ENCODE data around the gene HIF1A. TPM values are rescaled to one million over a fixed set of nuclear protein-coding genes. Genes with fewer than 3 reads are reported as not detected.

The HIF1A gene
- total RNA-seq, 1 experiment from 2014 or later: 319 TPM

GRCh38 chr14:61659582-61659981, 35.7 kb upstream of the HIF1A start:
- H3K27me3 ChIP-seq (ENCODE audit: low read length): no peaks in the 10 kb centered on the region
- H3K9me3 ChIP-seq (ENCODE audit: low read length): no peaks in the 10 kb centered on the region
- H2AFZ ChIP-seq (ENCODE audit: low read length): no peak overlapping the region
- TF ChIP-seq EZH2phosphoT487 (IDR thresholded peaks at IDR 0.05; ENCODE audit: borderline replicate concordance, low read length): no peak
- H3K4me2 ChIP-seq (ENCODE audit: low read length): no peak overlapping the region
- ATAC-seq: no peak
- no peaks in the 10 kb centered on the region for H4K20me1 ChIP-seq (ENCODE audit: low read length)
- H3K4me1 ChIP-seq (ENCODE audit: insufficient read depth, low read length): peaks cover 72% of the 10 kb centered on the region
- DNase-seq: peak; percentile 37
- ChIA-PET CTCF (interaction anchor here (0.6 to 0.7 kb wide), 2 partner anchors 102 to 229 kb away, joined by 3 to 7 read pairs; no protein-coding TSS in a partner anchor), POLR2A (ENCODE audit: unreplicated experiment) (interaction anchor here (0.6 kb wide), 1 partner anchor 11 kb away, joined by 5 read pairs; no protein-coding TSS in a partner anchor)
- peak overlapping the region; percentile 89 for H3K27ac ChIP-seq (ENCODE audit: low read length)
- no peaks in the 10 kb centered on the region for H3K9me2 ChIP-seq (replicated peaks; ENCODE audit: low read length)
- no TSS peak for BruUV-seq (replicated peaks)
- no peak overlapping the region for H3K4me3 ChIP-seq (ENCODE audit: low read length)
- H3K9ac ChIP-seq (ENCODE audit: low read length): no peak overlapping the region
- peaks cover 11% of the 10 kb centered on the region for H3F3A ChIP-seq (ENCODE audit: low read length, unreplicated experiment)
- H3K79me2 ChIP-seq (ENCODE audit: low read length): no peaks in the 10 kb centered on the region
- intact Hi-C loops (cut with micrococcal nuclease): no loop called here
- no peaks in the 10 kb centered on the region for H3K36me3 ChIP-seq (ENCODE audit: low read depth, low read length)

- peak; percentile 73 for ATAC-seq
Measured at GRCh38 chr14:61661471-61662400, 33.6 kb upstream of the HIF1A start.

More at GRCh38 chr14:61661471-61662400, 33.6 kb upstream of the HIF1A start:
- peak overlapping the region; percentile 60 for H3K4me2 ChIP-seq (ENCODE audit: low read length)
- no peaks in the 10 kb centered on the region for H3K9me3 ChIP-seq (ENCODE audit: low read length)
- ChIA-PET CTCF (interaction anchor here (0.7 to 1.0 kb wide), 2 partner anchors 14 to 31 kb away, joined by 3 to 4 read pairs; no protein-coding TSS in a partner anchor), POLR2A (ENCODE audit: unreplicated experiment) (interaction anchor here (0.6 to 1.8 kb wide), 6 partner anchors 31 to 141 kb away, joined by 3 to 9 read pairs (median 4); partner anchors contain the start of gene HIF1A)
- peaks cover 53% of the 10 kb centered on the region for H3K4me1 ChIP-seq (ENCODE audit: insufficient read depth, low read length)
- H4K20me1 ChIP-seq (ENCODE audit: low read length): no peaks in the 10 kb centered on the region
- intact Hi-C loops (cut with micrococcal nuclease): loop anchor here (1.0 to 2.0 kb wide), 7 partner anchors 23 to 189 kb away; partner anchors contain the start of gene HIF1A
- H3K79me2 ChIP-seq (ENCODE audit: low read length): no peaks in the 10 kb centered on the region
- peak overlapping the region; percentile 89 for H3K27ac ChIP-seq (ENCODE audit: low read length)
- BruUV-seq (replicated peaks): TSS peak; percentile 68
- TF ChIP-seq EZH2 (IDR thresholded peaks at IDR 0.05; ENCODE audit: low read length, unreplicated experiment) (no peak), EZH2phosphoT487 (IDR thresholded peaks at IDR 0.05; ENCODE audit: borderline replicate concordance, low read length) (no peak), CTCF (conservative IDR thresholded peaks at IDR 0.05; ENCODE audit: low read depth, low read length) (no peak)
- no peaks in the 10 kb centered on the region for H3K36me3 ChIP-seq (ENCODE audit: low read depth, low read length)
- H3K9me2 ChIP-seq (replicated peaks; ENCODE audit: low read length): no peaks in the 10 kb centered on the region
- H3K9ac ChIP-seq (ENCODE audit: low read length): peak overlapping the region; percentile 69
- no peak overlapping the region for H2AFZ ChIP-seq (ENCODE audit: low read length)
- H3F3A ChIP-seq (ENCODE audit: low read length, unreplicated experiment): peaks cover 11% of the 10 kb centered on the region
- no peaks in the 10 kb centered on the region for H3K27me3 ChIP-seq (ENCODE audit: low read length)
- H3K4me3 ChIP-seq (ENCODE audit: low read length): peak overlapping the region; percentile 34
- peak; percentile 84 for DNase-seq

Measured in PC-3 (cell line).